CD4-positive, alpha-beta T cell treated with Interleukin-10 for 1 hour (primary cell): ENCODE data around the gene PIP5K1B.
A peak's percentile ranks its signal among the peaks of the same experiment; 100 is the strongest.

Source experiments
- DNase-seq: peaks from one replicate; pipeline ENCODE4 v3.0.0-alpha.2; 2020

The PIP5K1B gene

DNA sequence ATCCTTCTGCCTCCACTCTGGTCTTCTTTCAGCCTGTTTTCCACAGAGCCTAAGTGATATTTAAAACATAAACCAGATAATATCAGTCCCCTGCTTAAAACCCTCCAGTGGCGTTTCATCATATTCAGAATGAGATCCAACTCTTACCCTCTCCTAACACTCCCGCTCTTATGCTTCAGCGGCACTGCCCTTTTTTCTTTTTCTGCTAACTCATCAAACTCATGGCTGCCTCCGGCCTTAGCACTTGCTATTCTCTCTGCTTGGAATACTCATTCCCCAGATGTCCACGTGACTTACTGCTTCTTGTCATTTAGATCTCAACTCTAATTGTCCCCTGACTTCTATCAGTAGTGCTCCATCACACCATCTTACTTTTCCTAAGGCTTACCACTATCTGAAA is 73.6 kb downstream of the PIP5K1B start:
- no peak for DNase-seq

DNA sequence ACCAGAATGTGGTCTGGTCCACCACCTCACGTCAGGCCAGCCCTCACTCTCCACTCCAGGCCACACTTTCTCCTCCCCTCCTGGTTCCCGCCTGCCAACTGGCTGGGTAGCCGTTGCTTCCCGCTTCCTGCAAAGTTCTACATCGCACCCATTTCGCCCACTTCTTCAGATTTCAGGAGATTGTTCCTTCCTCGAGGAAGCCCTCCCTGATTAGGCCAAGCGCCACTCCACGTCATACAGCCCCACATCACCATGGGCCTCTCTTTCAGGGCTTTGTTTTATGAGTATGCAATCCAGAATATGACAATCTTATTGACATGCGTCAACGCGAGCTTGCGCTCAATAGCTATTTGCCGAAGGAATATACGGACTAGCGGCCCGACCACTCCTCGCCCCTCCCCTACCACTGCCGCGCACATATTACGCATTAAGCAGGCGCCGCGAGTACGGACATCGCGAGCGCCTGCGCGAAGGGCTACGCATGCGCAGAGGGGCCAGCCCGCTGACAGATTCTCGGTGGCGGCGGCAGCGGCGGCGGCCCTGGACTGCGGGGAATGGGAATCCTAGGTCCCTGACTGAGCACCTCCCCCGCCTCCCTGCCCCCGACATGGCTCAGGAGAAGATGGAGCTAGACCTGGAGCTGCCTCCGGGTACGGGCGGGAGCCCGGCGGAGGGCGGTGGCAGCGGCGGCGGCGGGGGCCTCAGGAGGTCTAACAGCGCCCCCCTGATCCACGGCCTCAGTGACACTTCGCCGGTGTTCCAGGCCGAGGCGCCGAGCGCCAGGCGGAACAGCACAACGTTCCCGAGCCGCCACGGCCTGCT is 74.7 kb downstream of the PIP5K1B start:
- DNase-seq: peak; percentile 94

- no peak for DNase-seq
Measured at GRCh38 chr9:68780380-68780712, 75.3 kb downstream of the PIP5K1B start.

- DNase-seq: peak; percentile 11
Measured at GRCh38 chr9:68780720-68781119, 75.7 kb downstream of the PIP5K1B start.

- DNase-seq: no peak
Measured at GRCh38 chr9:68781928-68782327, 76.9 kb downstream of the PIP5K1B start.

DNA sequence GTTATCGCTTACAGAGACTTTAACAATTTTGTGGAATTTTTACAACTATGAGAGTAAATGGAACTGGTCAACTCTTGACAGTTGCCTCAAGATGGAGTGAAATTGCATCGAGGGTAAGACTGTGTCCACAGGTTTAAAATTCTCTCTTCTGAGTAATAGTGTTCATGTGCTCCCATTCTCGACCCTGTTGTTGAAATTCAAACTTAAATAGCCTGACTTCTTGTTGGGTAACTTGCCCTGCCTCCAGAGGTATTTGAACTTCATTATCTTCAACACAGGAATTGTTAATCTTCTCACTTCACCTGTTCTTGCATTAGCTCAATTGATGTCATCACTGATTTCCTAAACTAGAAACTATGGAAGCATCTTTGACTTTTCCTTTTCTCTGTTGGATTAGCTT is 77.5 kb downstream of the PIP5K1B start:
- no peak for DNase-seq

GRCh38 chr9:68785965-68786364 is 80.9 kb downstream of the PIP5K1B start:
- DNase-seq: no peak

DNA sequence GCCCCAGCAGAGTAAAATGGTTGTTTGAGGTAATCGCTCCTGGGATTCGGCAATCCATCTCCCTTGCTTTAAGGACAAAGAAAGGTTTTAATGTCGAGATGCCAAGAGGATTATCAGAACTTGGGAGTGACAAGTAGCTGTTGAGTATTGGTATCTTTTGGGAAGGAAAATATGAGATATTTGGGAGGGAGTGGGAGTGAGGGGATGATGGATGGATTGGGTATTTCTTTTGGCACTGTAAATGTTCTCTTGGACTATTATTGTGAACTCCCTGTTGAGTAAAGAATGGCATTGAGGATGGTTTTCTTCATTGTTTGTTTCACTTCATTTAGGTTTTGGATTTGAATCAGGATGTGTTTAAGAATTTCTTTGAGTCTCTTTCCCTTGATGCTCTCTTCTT is 86.1 kb downstream of the PIP5K1B start:
- no peak for DNase-seq

- no peak for DNase-seq
Measured at GRCh38 chr9:68793605-68794343, 88.7 kb downstream of the PIP5K1B start.

DNA sequence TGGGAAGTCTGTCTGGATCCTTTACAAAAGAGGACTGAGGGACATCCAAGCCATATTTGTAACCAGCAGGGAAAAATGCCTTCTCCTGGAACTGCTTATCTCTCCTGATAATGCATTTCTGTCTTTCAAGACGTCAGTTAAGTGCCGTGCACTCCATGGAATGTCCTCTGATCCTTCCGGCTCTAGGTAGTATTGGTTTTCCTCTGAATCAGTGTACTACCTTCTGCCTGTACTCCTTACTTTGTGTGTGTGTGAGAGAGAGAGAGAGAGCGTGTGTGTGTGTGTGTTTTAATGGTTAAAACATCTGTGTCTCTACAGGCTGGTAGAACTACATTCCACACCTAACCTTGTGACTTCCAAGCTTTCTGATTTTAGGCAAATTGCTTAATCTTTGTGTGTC is 89.9 kb downstream of the PIP5K1B start:
- no peak for DNase-seq

DNA sequence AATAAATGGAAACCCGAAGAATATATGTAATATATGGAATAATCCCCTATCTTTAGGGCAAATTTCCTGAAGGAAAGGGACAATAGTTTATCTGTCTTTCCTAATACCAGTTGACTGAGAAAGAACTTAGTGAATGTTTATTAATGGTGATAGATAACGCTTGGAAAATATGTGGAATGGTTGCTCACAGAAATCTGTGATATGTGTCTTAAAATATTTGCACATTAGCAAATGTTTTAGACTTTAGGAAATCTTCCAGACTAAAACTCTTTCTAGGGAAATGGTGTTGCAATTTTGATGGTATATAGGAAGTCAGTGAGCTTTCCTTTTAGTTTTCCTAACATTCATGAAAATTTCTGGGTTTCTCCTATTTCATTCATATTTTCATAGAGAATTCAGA is 90.4 kb downstream of the PIP5K1B start:
- DNase-seq: no peak

DNA sequence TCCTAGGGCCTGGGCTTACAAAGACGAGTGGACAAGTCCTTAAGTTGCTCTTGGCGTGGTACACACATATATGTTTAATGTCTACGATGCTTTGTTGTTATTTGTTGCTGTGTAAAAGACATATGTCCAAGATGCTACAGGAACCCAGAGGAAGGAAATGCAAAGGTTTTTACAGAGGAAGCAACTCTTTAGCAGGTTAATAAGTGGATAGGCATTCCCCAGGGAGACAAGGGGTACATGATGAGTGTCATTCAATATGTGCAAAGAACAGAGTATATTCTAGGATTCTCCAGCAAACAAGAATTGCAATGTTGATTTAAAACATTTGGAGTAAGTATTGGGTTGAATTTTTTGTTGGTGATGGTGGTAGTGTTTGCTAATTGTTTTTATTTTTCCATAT is 92.1 kb downstream of the PIP5K1B start:
- no peak for DNase-seq

GRCh38 chr9:68798423-68798822 is 93.4 kb downstream of the PIP5K1B start:
- no peak for DNase-seq

GRCh38 chr9:68800836-68801235 is 95.8 kb downstream of the PIP5K1B start:
- no peak for DNase-seq

DNA sequence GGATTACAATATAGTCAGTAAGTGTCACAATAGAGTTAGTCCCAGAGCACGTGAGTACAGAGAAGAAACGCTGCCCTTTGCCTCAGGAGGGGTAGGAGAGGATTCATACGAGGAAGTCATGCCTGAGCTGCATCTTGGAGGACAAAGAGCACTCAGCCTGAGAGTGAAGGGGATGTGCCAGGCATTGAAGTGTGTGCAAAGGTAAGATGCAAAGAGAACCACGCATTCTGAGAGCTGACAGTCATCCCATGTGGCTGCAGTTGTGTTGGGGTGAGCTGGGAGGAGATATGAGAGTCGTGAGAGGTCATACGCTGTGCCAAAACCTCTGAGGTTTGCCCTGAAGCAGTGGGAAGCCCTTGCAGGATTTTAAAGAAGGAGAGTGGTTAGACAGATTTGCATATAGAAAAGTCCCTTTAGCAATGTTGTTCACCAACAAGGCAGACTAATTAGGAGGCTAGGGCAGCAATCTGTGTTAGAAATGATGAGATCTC is 97.5 kb downstream of the PIP5K1B start:
- DNase-seq: no peak

DNA sequence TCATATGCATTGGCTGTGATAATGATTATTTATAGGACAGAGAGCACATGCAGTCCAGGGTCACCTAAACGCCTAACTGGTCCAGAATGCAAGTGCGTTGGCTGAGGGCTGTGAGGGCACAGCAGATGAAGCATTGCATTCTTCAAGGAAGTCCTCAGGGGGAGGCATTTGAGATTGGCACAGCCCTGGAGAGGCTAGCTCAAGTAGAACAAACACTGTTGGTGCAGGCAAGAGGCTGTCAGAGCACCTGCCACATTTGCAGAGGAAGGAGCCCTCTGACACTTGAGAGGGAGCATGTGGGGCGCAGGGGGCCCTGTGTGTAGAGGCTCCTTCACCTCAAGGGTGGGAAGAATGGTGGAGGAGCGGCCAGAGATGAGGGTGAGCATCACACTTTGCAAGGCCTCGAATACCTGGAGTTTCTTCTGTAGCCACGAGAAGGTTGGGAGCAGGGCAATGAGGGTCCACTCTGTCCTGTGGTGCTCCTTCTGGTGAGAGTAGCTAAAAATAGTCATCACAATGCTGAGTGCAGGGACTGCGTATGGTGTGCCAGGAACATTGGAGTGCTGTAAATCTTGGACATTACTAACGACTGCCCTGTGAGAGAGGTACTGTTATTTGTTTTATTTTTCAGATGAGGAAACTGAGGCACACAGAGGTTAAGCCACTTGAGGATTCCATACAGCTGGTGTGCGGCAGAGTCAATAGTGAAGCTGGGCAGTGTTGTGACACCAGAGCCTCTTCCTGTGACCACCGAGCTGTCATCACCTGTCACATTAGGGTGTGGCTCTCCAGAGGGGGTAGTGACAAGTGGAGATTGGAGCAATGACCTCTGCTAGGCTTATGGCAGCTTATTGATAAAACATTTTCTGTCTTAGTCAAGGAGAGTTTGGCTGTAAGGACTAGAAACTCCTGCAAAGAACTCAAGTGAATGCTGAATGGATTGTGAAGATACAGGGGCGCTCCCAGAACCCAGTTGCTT is 100.2 kb downstream of the PIP5K1B start:
- no peak for DNase-seq

DNA sequence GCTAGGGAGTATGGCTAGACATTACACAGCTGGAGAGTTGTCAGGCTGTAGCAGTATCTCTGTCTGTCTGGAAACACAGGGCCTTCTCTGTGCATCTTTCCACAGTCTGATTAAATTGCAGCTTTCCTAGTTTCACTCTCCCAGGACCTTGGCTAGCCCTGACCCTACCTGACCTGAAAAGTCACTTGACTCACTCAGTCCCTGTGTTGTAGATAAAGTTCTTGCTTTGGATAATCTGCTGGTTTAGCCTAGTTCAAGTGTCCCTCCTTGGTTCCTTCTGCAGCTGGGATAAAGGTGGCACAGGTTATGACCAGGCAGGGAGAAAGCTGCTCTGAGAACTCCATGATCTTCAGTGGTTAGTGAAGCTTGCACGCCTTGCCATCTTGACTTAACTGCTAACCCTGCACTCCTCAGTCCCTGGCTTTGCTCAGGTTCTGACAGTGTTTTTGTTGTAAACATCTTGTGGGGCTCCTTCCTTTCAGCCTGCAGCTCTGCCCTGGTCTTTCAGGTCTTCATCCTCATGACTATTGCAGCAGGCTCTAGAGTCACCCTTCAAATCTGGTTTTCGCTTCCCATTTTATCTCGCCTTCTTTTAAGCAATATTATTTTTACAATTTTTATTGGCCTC is 101.0 kb downstream of the PIP5K1B start:
- DNase-seq: no peak

- no peak for DNase-seq
Measured at GRCh38 chr9:68808338-68808890, 103.4 kb downstream of the PIP5K1B start.

GRCh38 chr9:68817079-68817875 is 112.2 kb downstream of the PIP5K1B start:
- DNase-seq: no peak

- no peak for DNase-seq
Measured at GRCh38 chr9:68819065-68819464, 114.0 kb downstream of the PIP5K1B start.

DNA sequence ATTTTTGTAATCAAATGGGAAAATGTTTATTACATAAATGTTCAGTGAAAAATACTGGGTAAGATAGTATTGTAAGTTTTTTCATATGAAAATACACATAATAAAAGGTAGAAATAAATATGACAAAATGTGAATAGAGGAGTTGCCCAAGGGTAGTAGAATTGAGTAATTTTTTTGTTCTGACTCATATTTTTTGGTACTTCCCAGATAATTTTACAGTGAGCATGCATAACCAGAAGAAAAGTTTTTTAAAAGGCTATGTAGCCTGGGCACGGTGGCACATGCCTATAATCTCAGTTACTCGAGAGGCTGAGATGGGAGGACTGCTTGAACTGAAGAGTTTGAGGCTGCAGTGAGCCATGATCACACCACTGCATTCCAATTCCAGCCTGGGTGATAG is 116.9 kb downstream of the PIP5K1B start:
- DNase-seq: no peak
